Osteocyte (in vitro differentiated cells): ENCODE measurements around the gene CSE1L. TPM values are rescaled to one million over a fixed set of nuclear protein-coding genes. Genes with fewer than 3 reads are reported as not detected.
A peak's percentile ranks its signal among the peaks of the same experiment; 100 is the strongest.

ENCODE experiments used
- DNase-seq: peaks from one replicate; pipeline ENCODE4 v3.0.0; 2021; ENCODE audit warnings: mixed read lengths; ENCODE audit not compliant: unreplicated experiment; ENCODE audit errors: extremely low spot score
- H3K27ac Mint-ChIP-seq: one replicate; pipeline ENCODE4 v1.8.0; 2021; ENCODE audit warnings: mild to moderate bottlenecking, mixed read lengths; ENCODE audit not compliant: unreplicated experiment
- H3K27me3 Mint-ChIP-seq: one replicate; pipeline ENCODE4 v1.8.0; 2021; ENCODE audit warnings: mixed read lengths; ENCODE audit not compliant: unreplicated experiment
- H3K36me3 Mint-ChIP-seq: one replicate; pipeline ENCODE4 v1.8.0; 2021; ENCODE audit warnings: mixed read lengths; ENCODE audit not compliant: unreplicated experiment
- H3K4me1 Mint-ChIP-seq: one replicate; pipeline ENCODE4 v1.8.0; 2021; ENCODE audit warnings: mixed read lengths; ENCODE audit not compliant: unreplicated experiment
- H3K4me3 Mint-ChIP-seq: one replicate; pipeline ENCODE4 v1.8.0; 2021; ENCODE audit warnings: mild to moderate bottlenecking, moderate library complexity, mixed read lengths; ENCODE audit not compliant: unreplicated experiment
- H3K9me3 Mint-ChIP-seq: one replicate; pipeline ENCODE4 v1.8.0; 2021; ENCODE audit warnings: mixed read lengths; ENCODE audit not compliant: unreplicated experiment
- total RNA-seq: library from RNA; stranded (reverse); gene quantifications from 2 replicates; pipeline ENCODE4 v1.2.1, GENCODE V29; 2021
- TF ChIP-seq, protein P1 (sequence below): fragments of 200-600 bp; sonication (generic); IDR thresholded peaks from 2 replicates; pipeline ENCODE4 v1.5.0; 2021; ENCODE audit warnings: antibody characterized with exemption, mild to moderate bottlenecking, moderate library complexity

CSE1L gene
- total RNA-seq, 1 donor from 2014 or later, result 49.0 TPM

DNA sequence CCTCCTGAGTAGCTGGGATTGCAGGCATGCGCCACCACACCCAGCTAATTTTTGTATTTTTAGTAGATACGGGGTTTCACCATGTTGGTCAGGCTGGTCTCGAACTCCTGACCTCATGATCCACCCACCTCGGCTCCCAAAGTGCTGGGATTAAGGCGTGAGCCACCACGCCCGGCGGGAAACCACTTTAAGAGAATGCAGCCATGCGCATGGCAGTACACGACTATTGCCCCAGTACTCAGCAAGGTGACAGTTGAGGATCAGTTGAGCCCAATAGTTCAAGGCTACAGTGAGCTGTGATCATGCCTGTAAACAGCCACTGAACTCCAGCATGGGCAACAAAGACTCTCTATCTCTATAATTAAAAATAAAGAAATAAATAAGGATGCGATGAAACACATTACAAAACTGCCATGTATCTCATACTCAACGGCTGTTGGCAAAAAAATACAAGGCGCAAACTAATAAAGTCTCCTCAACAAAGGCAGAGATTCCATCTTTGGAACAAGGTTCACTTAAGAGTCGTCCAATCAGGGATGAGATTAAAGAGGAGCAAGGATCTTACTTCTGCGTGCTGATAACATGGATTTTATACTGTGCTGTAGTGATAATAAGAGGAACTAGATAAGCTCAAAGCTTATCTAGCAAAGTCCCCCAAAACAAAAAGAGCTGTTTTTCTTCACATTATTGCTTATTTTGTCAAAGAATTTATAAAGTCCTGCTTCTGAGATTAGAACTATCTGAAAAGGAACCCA lies 90.9 kb downstream of the CSE1L start:
- Mint-ChIP-seq H3K36me3 (peaks cover 7% of the 10 kb centered on the region), H3K4me3 (no peak overlapping the region)
- TF ChIP-seq, protein P1, sequence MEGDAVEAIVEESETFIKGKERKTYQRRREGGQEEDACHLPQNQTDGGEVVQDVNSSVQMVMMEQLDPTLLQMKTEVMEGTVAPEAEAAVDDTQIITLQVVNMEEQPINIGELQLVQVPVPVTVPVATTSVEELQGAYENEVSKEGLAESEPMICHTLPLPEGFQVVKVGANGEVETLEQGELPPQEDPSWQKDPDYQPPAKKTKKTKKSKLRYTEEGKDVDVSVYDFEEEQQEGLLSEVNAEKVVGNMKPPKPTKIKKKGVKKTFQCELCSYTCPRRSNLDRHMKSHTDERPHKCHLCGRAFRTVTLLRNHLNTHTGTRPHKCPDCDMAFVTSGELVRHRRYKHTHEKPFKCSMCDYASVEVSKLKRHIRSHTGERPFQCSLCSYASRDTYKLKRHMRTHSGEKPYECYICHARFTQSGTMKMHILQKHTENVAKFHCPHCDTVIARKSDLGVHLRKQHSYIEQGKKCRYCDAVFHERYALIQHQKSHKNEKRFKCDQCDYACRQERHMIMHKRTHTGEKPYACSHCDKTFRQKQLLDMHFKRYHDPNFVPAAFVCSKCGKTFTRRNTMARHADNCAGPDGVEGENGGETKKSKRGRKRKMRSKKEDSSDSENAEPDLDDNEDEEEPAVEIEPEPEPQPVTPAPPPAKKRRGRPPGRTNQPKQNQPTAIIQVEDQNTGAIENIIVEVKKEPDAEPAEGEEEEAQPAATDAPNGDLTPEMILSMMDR, result no peak

DNA sequence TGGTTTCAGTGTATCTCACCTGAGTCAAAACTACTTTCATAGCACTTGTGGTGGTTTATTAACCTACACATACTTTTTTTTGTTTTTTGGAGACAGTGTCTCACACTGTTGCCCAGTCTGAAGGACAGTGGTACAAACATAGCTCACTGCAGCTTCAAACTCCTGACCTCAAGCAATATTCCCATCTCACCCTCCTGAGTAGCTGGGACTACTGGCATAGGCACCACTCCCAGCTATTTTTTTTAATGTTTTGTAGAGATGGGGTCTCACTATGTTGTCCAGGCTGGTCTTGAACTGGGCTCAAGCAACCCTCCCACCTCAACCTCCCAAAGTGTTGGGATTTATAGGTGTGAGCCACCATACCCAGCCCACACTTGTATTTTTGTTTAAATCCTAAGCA lies 92.3 kb downstream of the CSE1L start:
- H3K27me3 Mint-ChIP-seq, result no peaks in the 10 kb centered on the region
- H3K27ac Mint-ChIP-seq, result no peak overlapping the region
- TF ChIP-seq, protein P1, result no peak
- H3K4me1 Mint-ChIP-seq, result peaks cover 21% of the 10 kb centered on the region
- H3K4me3 Mint-ChIP-seq, result no peak overlapping the region
- DNase-seq, result no peak
- H3K36me3 Mint-ChIP-seq, result peaks cover 8% of the 10 kb centered on the region
- no peaks in the 10 kb centered on the region for H3K9me3 Mint-ChIP-seq

More for the DNA sequence above, 90.9 kb downstream of the CSE1L start:
- Mint-ChIP-seq H3K27ac (no peak overlapping the region), H3K27me3 (no peaks in the 10 kb centered on the region), H3K4me1 (peaks cover 29% of the 10 kb centered on the region), H3K9me3 (no peaks in the 10 kb centered on the region)
- DNase-seq, result no peak

DNA sequence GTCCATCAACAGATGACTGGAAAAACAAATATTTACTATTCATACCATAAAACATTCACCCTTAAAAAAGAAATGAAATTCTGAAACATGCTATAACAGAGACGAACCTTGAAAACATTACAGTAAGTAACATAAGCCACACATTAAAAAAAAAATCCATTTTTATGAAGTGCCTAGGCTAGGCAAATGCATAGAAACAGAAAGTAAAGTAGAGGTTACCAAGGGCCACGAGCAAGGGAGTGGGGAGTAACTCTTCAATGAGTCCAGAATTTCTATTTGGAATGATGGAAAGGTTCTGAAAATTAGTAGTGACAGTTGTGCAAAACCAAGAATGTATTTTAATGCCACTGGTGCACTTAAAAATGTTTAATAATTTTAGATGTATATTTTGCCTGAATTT lies 94.3 kb downstream of the CSE1L start:
- no peaks in the 10 kb centered on the region for H3K27me3 Mint-ChIP-seq
- no peaks in the 10 kb centered on the region for H3K9me3 Mint-ChIP-seq
- peaks cover 18% of the 10 kb centered on the region for H3K36me3 Mint-ChIP-seq
- DNase-seq, result no peak
- H3K27ac Mint-ChIP-seq, result peak overlapping the region; percentile 60
- H3K4me1 Mint-ChIP-seq, result peaks cover 21% of the 10 kb centered on the region
- peak overlapping the region; percentile 38 for H3K4me3 Mint-ChIP-seq
- TF ChIP-seq, protein P1, result no peak

DNA sequence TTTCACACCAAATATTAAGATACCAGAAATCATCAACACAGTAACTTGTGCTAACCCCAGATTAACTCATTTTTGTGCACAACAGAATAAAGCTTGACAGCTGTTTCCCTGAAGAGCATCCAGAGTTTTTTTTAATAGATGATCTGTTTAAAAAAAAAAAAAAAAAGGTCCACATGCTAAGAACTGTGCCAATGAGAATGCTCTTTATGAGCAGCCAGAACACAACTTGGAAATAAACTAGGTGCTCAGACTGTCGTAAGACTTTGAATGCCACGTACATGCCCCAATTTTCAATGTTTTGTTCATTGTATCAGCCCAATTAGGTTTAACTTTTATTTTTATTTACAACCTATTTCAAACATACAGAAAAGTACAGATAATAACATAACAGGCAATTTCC lies 94.7 kb downstream of the CSE1L start:
- H3K27ac Mint-ChIP-seq, result peak overlapping the region; percentile 60
- peaks cover 18% of the 10 kb centered on the region for H3K36me3 Mint-ChIP-seq
- H3K4me1 Mint-ChIP-seq, result peaks cover 21% of the 10 kb centered on the region
- TF ChIP-seq, protein P1, result no peak
- no peaks in the 10 kb centered on the region for H3K27me3 Mint-ChIP-seq
- no peak for DNase-seq
- peak overlapping the region; percentile 38 for H3K4me3 Mint-ChIP-seq
- H3K9me3 Mint-ChIP-seq, result no peaks in the 10 kb centered on the region

Other genes starting within 250 kb of the CSE1L start
- 22.2 and 24.2 TPM in 2 replicates for gene PREX1, start 218.3 kb upstream of the CSE1L start, total RNA-seq
- gene ARFGEF2, start 124.6 kb upstream of the CSE1L start, total RNA-seq, result 32.5 and 35.8 TPM in 2 replicates
- gene STAU1, start 142.0 kb downstream of the CSE1L start, total RNA-seq, result 83.1 and 85.4 TPM in 2 replicates
- 30.5 and 34.1 TPM in 2 replicates for gene DDX27, start 173.1 kb downstream of the CSE1L start, total RNA-seq
- 48.1 and 51.6 TPM in 2 replicates for gene ZNFX1, start 231.7 kb downstream of the CSE1L start, total RNA-seq